H9 (cell line): ENCODE results near the gene CBX1. TPM values are rescaled to one million over a fixed set of nuclear protein-coding genes. Genes with fewer than 3 reads are reported as not detected.

ENCODE experiments used
- DNase-seq: peaks from one replicate; pipeline ENCODE4 v3.0.0-alpha.2; 2017
- H2AFZ ChIP-seq: one replicate; pipeline ENCODE4 v1.6.1; 2013; ENCODE audit warnings: mild to moderate bottlenecking, low read length, control low read depth, moderate library complexity
- H2AK5ac ChIP-seq: 2 replicates; pipeline ENCODE4 v1.6.1; 2013; ENCODE audit warnings: low read length, control low read depth, mixed read lengths; ENCODE audit not compliant: insufficient read length
- H2BK120ac ChIP-seq: one replicate; pipeline ENCODE4 v1.6.1; 2013; ENCODE audit warnings: low read depth, mild to moderate bottlenecking, low read length, control low read depth, inconsistent platforms; ENCODE audit not compliant: poor library complexity, severe bottlenecking
- H2BK12ac ChIP-seq: 2 replicates; pipeline ENCODE4 v1.6.1; 2013; ENCODE audit warnings: low read length, control low read depth, mixed read lengths, low read depth; ENCODE audit not compliant: insufficient read length
- H2BK15ac ChIP-seq: 2 replicates; pipeline ENCODE4 v1.6.1; 2013; ENCODE audit warnings: low read depth, low read length, control low read depth
- H2BK20ac ChIP-seq: one replicate; pipeline ENCODE4 v1.6.1; 2013; ENCODE audit warnings: low read depth, mild to moderate bottlenecking, low read length, control low read depth, inconsistent platforms; ENCODE audit not compliant: poor library complexity, severe bottlenecking
- H2BK5ac ChIP-seq: 2 replicates; pipeline ENCODE4 v1.6.1; 2013; ENCODE audit warnings: low read length, control low read depth, mixed read lengths; ENCODE audit not compliant: insufficient read length
- H3K14ac ChIP-seq: 2 replicates; pipeline ENCODE4 v1.6.1; 2013; ENCODE audit warnings: low read length, control low read depth; ENCODE audit not compliant: insufficient read depth
- H3K18ac ChIP-seq: 2 replicates; pipeline ENCODE4 v1.6.1; 2013; ENCODE audit warnings: low read depth, mild to moderate bottlenecking, mixed read lengths, low read length, control low read depth; ENCODE audit not compliant: insufficient read length
- H3K23ac ChIP-seq: 2 replicates; pipeline ENCODE4 v1.6.1; 2013; ENCODE audit warnings: low read length, control low read depth, mixed read lengths, low read depth; ENCODE audit not compliant: insufficient read length
- H3K23me2 ChIP-seq: 2 replicates; pipeline ENCODE4 v1.6.1; 2013; ENCODE audit warnings: low read depth, mild to moderate bottlenecking, mixed read lengths, low read length, control low read depth; ENCODE audit not compliant: insufficient read length, poor library complexity, severe bottlenecking
- H3K27ac ChIP-seq: 2 replicates; pipeline ENCODE4 v1.5.1; 2013; ENCODE audit warnings: low read length, control low read depth, mixed read lengths, low read depth; ENCODE audit not compliant: insufficient read length
- H3K27me3 ChIP-seq: 2 replicates; pipeline ENCODE4 v1.6.1; 2013; ENCODE audit warnings: low read length, control low read depth, inconsistent platforms; ENCODE audit not compliant: insufficient read depth
- H3K4ac ChIP-seq: 2 replicates; pipeline ENCODE4 v1.6.1; 2013; ENCODE audit warnings: low read depth, mild to moderate bottlenecking, control low read depth, inconsistent platforms, low read length, moderate library complexity
- H3K4me1 ChIP-seq: 2 replicates; pipeline ENCODE4 v1.6.1; 2013; ENCODE audit warnings: low read length, control low read depth, inconsistent platforms; ENCODE audit not compliant: insufficient read depth
- H3K4me2 ChIP-seq: 2 replicates; pipeline ENCODE4 v1.6.1; 2013; ENCODE audit warnings: low read length, control low read depth, mixed read lengths; ENCODE audit not compliant: insufficient read length, insufficient read depth
- H3K56ac ChIP-seq: 2 replicates; pipeline ENCODE4 v1.6.1; 2013; ENCODE audit warnings: low read depth, mild to moderate bottlenecking, mixed read lengths, low read length, control low read depth; ENCODE audit not compliant: insufficient read length
- H3K79me1 ChIP-seq: 2 replicates; pipeline ENCODE4 v1.6.1; 2013; ENCODE audit warnings: low read depth, mild to moderate bottlenecking, moderate library complexity, low read length, control low read depth, inconsistent platforms; ENCODE audit not compliant: insufficient read depth, poor library complexity, severe bottlenecking
- H3K79me2 ChIP-seq: 2 replicates; pipeline ENCODE4 v1.6.1; 2013; ENCODE audit warnings: low read length, control low read depth, inconsistent platforms; ENCODE audit not compliant: insufficient read depth
- H3K9ac ChIP-seq: 2 replicates; pipeline ENCODE4 v1.6.1; 2013; ENCODE audit warnings: low read length, control low read depth, mixed read lengths; ENCODE audit not compliant: insufficient read length; ENCODE audit errors: extremely low read depth
- H3K9me3 ChIP-seq: one replicate; pipeline ENCODE4 v1.6.1; 2013; ENCODE audit warnings: low read depth, low read length, inconsistent platforms; ENCODE audit not compliant: control insufficient read depth
- H3T11ph ChIP-seq: one replicate; pipeline ENCODE4 v1.6.1; 2013; ENCODE audit warnings: mild to moderate bottlenecking, low read length, control low read depth, inconsistent platforms
- H4K20me1 ChIP-seq: one replicate; pipeline ENCODE4 v1.6.1; 2013; ENCODE audit not compliant: control insufficient read depth, insufficient read length, insufficient read depth
- H4K5ac ChIP-seq: 2 replicates; pipeline ENCODE4 v1.6.1; 2013; ENCODE audit warnings: low read depth, mild to moderate bottlenecking, mixed read lengths, low read length, control low read depth; ENCODE audit not compliant: insufficient read length
- H4K8ac ChIP-seq: replicated peaks from 2 replicates; pipeline ENCODE4 v1.6.1; 2013; ENCODE audit warnings: low read length, control low read depth, mixed read lengths, low read depth; ENCODE audit not compliant: insufficient read length
- H4K91ac ChIP-seq: 2 replicates; pipeline ENCODE4 v1.6.1; 2013; ENCODE audit warnings: low read depth, mild to moderate bottlenecking, moderate library complexity, mixed read lengths, low read length, control low read depth; ENCODE audit not compliant: insufficient read length
- H3K27ac Mint-ChIP-seq, 3 experiments: 2 replicates in 2 of 3; 3 replicates in 1 of 3; pipeline ENCODE4 v1.8.0; 2020 to 2021; ENCODE audit warnings: mixed read lengths in 3 of 3, mild to moderate bottlenecking in 1 of 3, moderate library complexity in 1 of 3
- H3K27me3 Mint-ChIP-seq: 2 replicates; pipeline ENCODE4 v1.8.0; 2021; ENCODE audit warnings: low read depth, mild to moderate bottlenecking, moderate library complexity, mixed read lengths
- H3K36me3 Mint-ChIP-seq, 3 experiments: 2 replicates in 2 of 3; 3 replicates in 1 of 3; pipeline ENCODE4 v1.8.0; 2020 to 2021; ENCODE audit warnings: low read depth in 3 of 3, mixed read lengths in 3 of 3; ENCODE audit not compliant: insufficient read depth in 1 of 3
- H3K4me1 Mint-ChIP-seq, 2 experiments: 2 replicates each; pipeline ENCODE4 v1.8.0; 2020; ENCODE audit warnings: mixed read lengths in 2 of 2
- H3K4me3 Mint-ChIP-seq, 2 experiments: 2 replicates in 1 of 2; 3 replicates in 1 of 2; pipeline ENCODE4 v1.8.0; 2020 to 2021; ENCODE audit warnings: mild to moderate bottlenecking in 2 of 2, mixed read lengths in 2 of 2, moderate library complexity in 1 of 2
- H3K9me3 Mint-ChIP-seq, 2 experiments: 2 replicates in 1 of 2; 3 replicates in 1 of 2; pipeline ENCODE4 v1.8.0; 2020; ENCODE audit warnings: mild to moderate bottlenecking in 2 of 2, mixed read lengths in 2 of 2, moderate library complexity in 1 of 2
- WGBS: extraction: QIAGEN DNeasy Blood & Tissue Kit; methylation state at CpG from one replicate; pipeline ENCODE4 v1.1.7; 2013; ENCODE audit warnings: missing lambda C conversion rate, low lambda C conversion rate, mixed read lengths; ENCODE audit not compliant: insufficient read length; ENCODE audit errors: extremely low coverage; 5-methylcytosine and 5-hydroxymethylcytosine counted together
- total RNA-seq: library from RNA; stranded (reverse); gene quantifications from 2 replicates; pipeline ENCODE4 v1.2.1, GENCODE V29; 2021
- TF ChIP-seq, protein P1 (sequence below): fragments of 200-600 bp; sonication (generic); conservative IDR thresholded peaks from 3 replicates; pipeline ENCODE4 v1.8.0; 2021; ENCODE audit warnings: antibody characterized with exemption, mild to moderate bottlenecking

The CBX1 gene
- total RNA-seq, 1 experiment from 2014 or later: 155 TPM

DNA sequence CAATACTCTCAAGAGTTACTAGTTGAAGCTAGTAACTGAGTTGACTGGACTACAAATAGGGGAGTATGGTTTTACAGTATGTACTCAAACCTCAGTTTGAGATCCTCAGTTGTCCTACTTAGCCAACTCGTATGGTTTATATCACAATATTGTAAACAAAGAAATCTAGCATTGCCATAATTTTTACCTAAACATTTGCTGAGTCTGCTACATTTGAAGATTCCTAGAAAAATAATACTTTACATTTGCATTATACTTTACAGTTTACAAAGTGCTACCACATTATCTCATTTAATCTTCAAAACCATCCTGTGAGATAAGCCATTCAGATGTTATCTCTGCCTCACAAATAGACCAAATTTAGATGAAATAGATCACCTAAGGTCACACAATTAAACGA, 16.3 kb downstream of the CBX1 start:
- no peak overlapping the region for H3K4me3 Mint-ChIP-seq

More for the DNA sequence above, 16.3 kb downstream of the CBX1 start:
- Histone ChIP-seq H2BK20ac (no peak overlapping the region), H4K5ac (no peak overlapping the region), H3K23me2 (no peaks in the 10 kb centered on the region), H3K4me2 (no peak overlapping the region), H3K18ac (no peak overlapping the region), H3K27ac (no peak overlapping the region), H2BK15ac (no peak overlapping the region), H2AFZ (no peak overlapping the region), H3K79me2 (peaks cover 15% of the 10 kb centered on the region; the same call in 1 of the 2 replicates), H3K23ac (no peak overlapping the region), H3K9me3 (no peaks in the 10 kb centered on the region), H3K4ac (no peak overlapping the region), H4K20me1 (no peaks in the 10 kb centered on the region), H3K79me1 (no peaks in the 10 kb centered on the region), H2BK5ac (no peak overlapping the region), H2BK120ac (no peak overlapping the region), H2BK12ac (no peak overlapping the region), H2AK5ac (no peak overlapping the region), H3K56ac (no peak overlapping the region), H3K9ac (no peak overlapping the region), H3K4me1 (no peaks in the 10 kb centered on the region), H4K91ac (no peak overlapping the region), H4K8ac (no peak overlapping the region), H3T11ph (no peak overlapping the region), H3K14ac (no peak overlapping the region), H3K27me3 (no peaks in the 10 kb centered on the region)
- DNase-seq: no peak
- WGBS: no CpG with 5 or more reads among the region's 2 CpGs
- Mint-ChIP-seq H3K9me3 (no peaks in the 10 kb centered on the region), H3K27ac (no peak overlapping the region; a peak in 1 of 7 replicates), H3K27me3 (no peaks in the 10 kb centered on the region), H3K4me1 (no peaks in the 10 kb centered on the region), H3K36me3 (peaks cover 0 to 9% (median 4%) of the 10 kb centered on the region in 3 experiments; a peak in 4 of 7 replicates)
- TF ChIP-seq, protein P1, sequence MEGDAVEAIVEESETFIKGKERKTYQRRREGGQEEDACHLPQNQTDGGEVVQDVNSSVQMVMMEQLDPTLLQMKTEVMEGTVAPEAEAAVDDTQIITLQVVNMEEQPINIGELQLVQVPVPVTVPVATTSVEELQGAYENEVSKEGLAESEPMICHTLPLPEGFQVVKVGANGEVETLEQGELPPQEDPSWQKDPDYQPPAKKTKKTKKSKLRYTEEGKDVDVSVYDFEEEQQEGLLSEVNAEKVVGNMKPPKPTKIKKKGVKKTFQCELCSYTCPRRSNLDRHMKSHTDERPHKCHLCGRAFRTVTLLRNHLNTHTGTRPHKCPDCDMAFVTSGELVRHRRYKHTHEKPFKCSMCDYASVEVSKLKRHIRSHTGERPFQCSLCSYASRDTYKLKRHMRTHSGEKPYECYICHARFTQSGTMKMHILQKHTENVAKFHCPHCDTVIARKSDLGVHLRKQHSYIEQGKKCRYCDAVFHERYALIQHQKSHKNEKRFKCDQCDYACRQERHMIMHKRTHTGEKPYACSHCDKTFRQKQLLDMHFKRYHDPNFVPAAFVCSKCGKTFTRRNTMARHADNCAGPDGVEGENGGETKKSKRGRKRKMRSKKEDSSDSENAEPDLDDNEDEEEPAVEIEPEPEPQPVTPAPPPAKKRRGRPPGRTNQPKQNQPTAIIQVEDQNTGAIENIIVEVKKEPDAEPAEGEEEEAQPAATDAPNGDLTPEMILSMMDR: no peak
